ENCODE measurements around the gene TVP23C. TPM values are rescaled to one million over a fixed set of nuclear protein-coding genes. Genes with fewer than 3 reads are reported as not detected.
A peak's percentile ranks its signal among the peaks of the same experiment; 100 is the strongest.

The TVP23C gene
- total RNA-seq, 1 donor from 2014 or later: 27.5 TPM

- DNase-seq (ENCODE audit: low spot score) (peak; percentile 97), ATAC-seq (peak; percentile 97)
- intact Hi-C loops (cut with DNase I): loop anchor here (2.0 kb wide), 1 partner anchor 242 kb away; no protein-coding TSS in a partner anchor
Measured at GRCh38 chr17:15502369-15503112, 60.7 kb downstream of the TVP23C start.

DNA sequence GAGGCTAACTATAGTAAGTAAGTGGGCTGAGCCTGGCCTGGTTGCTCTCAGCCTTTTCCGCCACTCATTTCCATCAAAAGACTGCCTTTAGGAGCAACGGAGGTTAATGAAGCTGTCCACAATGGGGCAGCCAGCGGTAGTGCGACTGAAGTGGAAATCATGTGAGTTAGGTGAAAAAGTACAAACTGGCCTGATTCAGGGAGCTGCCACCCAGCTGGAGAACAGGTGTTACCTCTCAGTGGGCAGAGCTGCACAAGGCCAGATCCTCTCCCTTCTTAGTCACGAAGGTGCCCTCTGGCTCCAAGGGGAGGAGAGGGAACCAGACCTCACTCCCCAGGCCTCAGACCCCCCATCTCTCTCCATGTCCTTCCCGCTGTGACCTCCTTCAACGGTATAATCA lies 61.5 kb downstream of the TVP23C start:
- ATAC-seq (peak; percentile 6), DNase-seq (ENCODE audit: low spot score) (no peak)
- intact Hi-C loops (cut with DNase I): loop anchor here (2.0 kb wide), 1 partner anchor 241 kb away; no protein-coding TSS in a partner anchor

DNA sequence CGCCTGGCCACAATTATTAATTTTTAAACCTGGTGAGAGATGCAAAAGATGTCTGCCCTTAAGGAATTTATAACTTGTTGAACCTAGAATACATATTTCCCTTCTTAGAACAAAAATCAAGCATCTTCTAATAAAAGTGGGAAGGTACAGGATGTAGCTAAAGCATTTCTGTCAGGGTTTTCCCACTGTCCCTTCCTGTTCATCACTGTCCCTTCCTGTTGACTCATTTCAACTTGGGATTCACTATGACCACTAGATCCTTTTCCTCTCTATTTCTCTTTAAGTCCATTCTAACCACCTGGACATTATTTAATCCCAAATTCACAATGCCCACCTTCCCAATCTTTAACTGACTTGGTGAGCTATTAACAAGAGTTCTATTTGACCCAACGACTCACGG lies 62.0 kb downstream of the TVP23C start:
- intact Hi-C loops (cut with DNase I): no loop called here
- no peak for ATAC-seq
- DNase-seq (ENCODE audit: low spot score): no peak

GRCh38 chr17:15498107-15498506 lies 65.2 kb downstream of the TVP23C start:
- intact Hi-C loops (cut with DNase I): no loop called here
- DNase-seq (ENCODE audit: low spot score) (no peak), ATAC-seq (no peak)

GRCh38 chr17:15496735-15497670 lies 66.3 kb downstream of the TVP23C start:
- ATAC-seq (no peak), DNase-seq (ENCODE audit: low spot score) (no peak)
- intact Hi-C loops (cut with DNase I): no loop called here

- no peak for ATAC-seq
- DNase-seq (ENCODE audit: low spot score): no peak
- intact Hi-C loops (cut with DNase I): no loop called here
Measured at GRCh38 chr17:15494821-15495220, 68.5 kb downstream of the TVP23C start.

DNA sequence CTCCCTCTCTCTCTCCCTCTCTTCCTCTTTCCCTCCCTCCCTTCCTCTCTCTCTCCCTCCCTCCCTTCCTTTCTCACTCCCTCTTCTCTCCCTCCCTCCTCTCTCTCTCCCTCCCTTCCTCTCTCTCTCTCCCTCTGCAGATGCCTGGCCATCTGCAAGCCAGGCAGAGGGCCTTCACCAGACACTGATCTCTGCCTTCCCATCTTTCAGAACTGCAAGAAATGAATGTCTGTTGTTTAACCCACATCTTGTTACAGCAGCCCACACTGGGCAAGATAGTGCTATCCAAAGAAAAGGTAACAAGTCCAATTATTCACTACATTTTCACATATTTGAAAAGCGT lies 69.6 kb downstream of the TVP23C start:
- DNase-seq (ENCODE audit: low spot score): no peak
- no peak for ATAC-seq

DNA sequence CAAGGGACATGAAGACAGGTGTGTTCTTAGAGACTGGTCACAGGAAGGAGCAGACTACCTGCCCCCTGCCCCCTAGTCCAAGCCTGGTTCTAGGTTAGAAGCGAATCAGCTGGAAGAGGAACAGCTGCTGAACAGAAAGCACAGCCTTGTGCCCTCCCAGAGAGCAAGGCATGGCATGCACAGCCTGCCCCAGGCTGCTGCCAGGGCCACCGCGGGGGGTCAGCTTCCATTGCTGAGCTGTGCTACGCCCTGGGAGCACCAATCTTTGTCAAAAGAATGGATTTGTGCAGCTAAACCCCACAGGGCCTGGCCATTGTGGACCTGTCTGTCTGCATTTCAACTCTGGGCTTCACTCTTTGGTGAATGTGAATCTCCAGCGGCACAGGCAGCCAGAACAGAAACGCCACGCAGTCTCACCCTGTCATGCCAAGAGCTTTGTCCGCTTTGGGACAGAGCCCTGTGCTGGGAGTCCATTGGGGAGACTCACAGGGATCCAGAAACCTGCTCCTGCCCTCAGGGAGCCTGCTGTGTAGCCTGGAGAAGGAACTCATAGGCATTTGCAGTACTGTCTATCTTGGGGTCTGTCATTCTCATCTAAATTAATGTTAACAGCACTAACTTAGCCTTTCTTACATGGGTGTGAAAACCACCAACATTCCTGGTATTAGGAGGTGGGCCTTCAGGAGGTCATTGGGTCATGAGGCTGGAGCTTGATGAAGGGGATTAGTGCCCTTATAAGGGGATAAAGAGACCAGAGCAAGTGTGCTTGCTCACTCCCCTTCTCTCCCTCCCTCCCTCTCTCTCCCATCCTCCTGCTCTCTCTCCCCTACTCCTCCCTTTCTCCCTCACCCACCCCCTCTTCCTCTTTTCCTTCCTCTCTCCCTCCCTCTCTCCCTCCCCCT lies 70.2 kb downstream of the TVP23C start:
- intact Hi-C loops (cut with DNase I): no loop called here
- ATAC-seq: no peak
- DNase-seq (ENCODE audit: low spot score): no peak

More for the DNA sequence above, 69.6 kb downstream of the TVP23C start:
- intact Hi-C loops (cut with DNase I): no loop called here

- no peak for ATAC-seq
- DNase-seq (ENCODE audit: low spot score): no peak
- intact Hi-C loops (cut with DNase I): no loop called here
Measured at GRCh38 chr17:15492186-15492585, 71.1 kb downstream of the TVP23C start.

DNA sequence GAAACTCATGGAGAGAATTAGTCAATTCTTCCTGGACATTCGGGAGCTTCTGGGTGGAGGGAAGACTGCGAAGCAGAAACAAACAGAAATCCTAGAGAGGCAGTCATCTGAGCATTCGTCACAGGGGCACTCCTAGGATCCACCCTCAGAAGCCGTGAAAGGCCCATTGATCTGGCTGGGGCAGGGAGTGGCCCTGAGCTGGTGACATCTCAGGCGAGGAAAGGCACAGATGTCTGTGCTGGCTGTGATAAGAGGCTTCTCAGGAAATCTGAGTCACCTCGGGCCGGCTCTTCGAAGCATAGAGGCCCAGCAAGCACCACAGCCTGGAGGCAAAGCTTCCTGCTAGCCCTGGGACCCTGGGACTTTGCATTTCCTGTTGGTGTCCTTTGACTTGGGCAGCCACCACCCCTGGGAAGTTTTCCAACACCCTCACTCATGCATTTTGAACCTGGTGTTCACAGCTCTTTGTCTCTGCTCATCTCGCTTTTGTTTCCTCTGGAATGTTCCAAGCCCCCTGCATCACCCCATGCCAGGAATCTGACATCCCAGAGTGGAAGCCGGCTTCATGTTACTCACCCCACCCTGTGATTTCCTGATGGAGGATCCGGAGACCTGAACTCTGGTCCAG lies 72.5 kb downstream of the TVP23C start:
- DNase-seq (ENCODE audit: low spot score) (peak; percentile 75), ATAC-seq (peak; percentile 96)
- intact Hi-C loops (cut with DNase I): no loop called here

DNA sequence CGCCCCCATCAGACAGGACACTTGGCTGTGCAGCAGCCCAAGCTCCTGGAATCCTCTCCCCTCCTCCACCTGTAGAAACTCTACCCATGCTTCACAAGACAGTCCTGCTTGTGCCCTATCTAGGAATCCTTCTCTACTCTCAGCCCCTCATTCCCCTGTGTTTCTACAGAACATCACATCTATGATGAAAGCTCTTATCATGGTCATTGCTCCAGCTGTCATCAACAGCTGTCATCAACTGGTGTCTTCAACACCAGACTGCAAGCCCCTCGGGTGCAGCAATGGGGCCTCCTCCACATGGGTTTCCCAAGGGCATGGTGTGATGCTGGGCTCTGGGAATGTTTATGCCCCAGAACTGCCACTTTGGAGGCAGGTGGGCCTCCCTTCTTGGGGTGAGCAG lies 74.7 kb downstream of the TVP23C start:
- intact Hi-C loops (cut with DNase I): no loop called here
- DNase-seq (ENCODE audit: low spot score) (no peak), ATAC-seq (no peak)

GRCh38 chr17:15485045-15485444 lies 78.2 kb downstream of the TVP23C start:
- ATAC-seq (no peak), DNase-seq (ENCODE audit: low spot score) (no peak)
- intact Hi-C loops (cut with DNase I): no loop called here

DNA sequence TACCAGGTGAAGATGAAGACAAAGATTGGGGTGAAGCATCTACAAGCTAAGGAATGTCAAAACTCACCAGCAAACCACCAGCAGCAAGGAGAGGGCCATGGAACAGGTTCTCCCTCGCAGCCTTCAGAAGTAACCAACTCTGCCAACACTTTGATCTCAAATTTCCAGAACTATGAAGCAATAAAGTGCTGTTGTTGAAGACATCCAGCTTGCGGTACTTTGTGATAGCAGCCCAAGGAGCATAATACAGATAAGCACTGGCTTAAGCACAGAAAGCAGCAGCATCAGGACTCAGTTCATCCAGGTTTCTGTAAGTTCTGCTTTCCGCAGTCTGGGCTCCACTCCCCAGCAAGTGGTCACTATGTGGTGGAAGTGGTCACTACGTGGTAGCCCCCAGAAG lies 79.9 kb downstream of the TVP23C start:
- ATAC-seq (no peak), DNase-seq (ENCODE audit: low spot score) (no peak)
- intact Hi-C loops (cut with DNase I): no loop called here

GRCh38 chr17:15482476-15482875 lies 80.8 kb downstream of the TVP23C start:
- intact Hi-C loops (cut with DNase I): no loop called here
- DNase-seq (ENCODE audit: low spot score): no peak
- ATAC-seq: no peak

DNA sequence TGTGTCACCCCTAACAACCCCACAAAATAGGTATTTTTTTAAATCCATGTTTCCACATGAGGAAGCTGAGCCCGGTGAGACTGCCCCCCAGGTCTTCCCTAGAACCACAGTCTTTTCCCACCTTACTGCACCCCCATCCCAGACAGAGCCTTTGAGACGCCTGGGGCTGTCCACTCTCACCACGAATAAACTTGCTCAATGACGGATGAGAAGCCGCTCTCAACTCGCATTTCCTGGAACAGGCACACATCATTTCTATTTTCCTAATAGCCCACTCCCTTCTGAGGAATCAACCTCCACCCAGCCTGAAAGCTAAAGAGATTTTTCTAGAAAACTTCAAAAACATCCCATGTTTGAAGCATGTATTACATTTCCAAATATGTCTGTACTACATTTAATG lies 81.8 kb downstream of the TVP23C start:
- no peak for ATAC-seq
- DNase-seq (ENCODE audit: low spot score): no peak

GRCh38 chr17:15480204-15480603 lies 83.1 kb downstream of the TVP23C start:
- intact Hi-C loops (cut with DNase I): no loop called here
- DNase-seq (ENCODE audit: low spot score) (no peak), ATAC-seq (no peak)

More for the DNA sequence above, 81.8 kb downstream of the TVP23C start:
- intact Hi-C loops (cut with DNase I): no loop called here

DNA sequence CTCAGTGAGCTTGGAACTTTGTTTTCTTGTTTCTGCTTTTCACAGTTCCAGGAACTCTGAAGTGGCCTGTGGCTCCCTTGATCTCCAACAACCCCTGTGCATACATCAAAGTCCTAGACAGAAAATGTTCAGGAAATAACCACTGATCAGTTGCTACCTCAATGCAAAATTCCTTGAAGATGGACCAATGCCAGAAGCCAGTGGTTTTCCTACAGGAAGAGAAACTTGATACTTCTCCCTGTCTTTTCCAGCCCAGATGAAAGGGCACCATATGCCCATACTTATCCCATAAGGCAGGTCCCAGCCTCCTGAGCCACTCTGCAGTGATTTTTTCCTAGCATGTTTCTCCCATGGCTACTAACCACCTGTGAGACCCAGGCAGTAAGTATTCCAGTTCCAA lies 83.6 kb downstream of the TVP23C start:
- ATAC-seq (no peak), DNase-seq (ENCODE audit: low spot score) (no peak)
- intact Hi-C loops (cut with DNase I): no loop called here

GRCh38 chr17:15478845-15479244 lies 84.4 kb downstream of the TVP23C start:
- intact Hi-C loops (cut with DNase I): no loop called here
- ATAC-seq (no peak), DNase-seq (ENCODE audit: low spot score) (no peak)

Data from sciatic nerve (tissue), 2 donors.